ENCODE data around the gene APOH.
"Not testable (repeated sequence)": the region's sequence is repeated elsewhere in the genome, so short reads cannot be mapped to it uniquely, and the experiment has no call there.

Gene APOH

GRCh38 chr17:66228887-66229782 is at the start of gene APOH:
Gene APOH (minus strand): TSS chr17:66229415. CDS start chr17:66229379, 36 bp downstream.
- no peak for DNase-seq

DNA sequence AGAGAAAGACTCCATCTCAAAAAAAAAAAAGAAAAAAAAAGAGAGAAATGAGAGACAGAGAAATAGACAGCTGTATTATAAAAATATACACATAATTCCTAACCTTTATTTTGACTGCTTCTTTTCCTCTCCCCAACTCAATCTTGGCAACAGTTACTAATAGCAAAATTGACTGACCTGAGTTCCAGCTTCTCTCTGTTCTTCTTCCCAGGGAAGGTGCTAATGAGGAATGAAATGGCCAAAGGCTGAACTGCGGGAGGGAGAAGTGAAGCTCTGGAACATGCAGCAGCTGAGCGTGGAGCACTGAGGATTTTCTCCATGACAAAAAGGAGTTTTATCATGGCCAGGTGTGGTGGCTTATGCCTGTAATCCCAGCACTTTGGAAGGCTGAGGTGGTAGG is 48.0 kb upstream of the APOH start:
- DNase-seq: no peak

GRCh38 chr17:66276328-66276937 is 47.2 kb upstream of the APOH start:
- peak; percentile 35 for DNase-seq

DNA sequence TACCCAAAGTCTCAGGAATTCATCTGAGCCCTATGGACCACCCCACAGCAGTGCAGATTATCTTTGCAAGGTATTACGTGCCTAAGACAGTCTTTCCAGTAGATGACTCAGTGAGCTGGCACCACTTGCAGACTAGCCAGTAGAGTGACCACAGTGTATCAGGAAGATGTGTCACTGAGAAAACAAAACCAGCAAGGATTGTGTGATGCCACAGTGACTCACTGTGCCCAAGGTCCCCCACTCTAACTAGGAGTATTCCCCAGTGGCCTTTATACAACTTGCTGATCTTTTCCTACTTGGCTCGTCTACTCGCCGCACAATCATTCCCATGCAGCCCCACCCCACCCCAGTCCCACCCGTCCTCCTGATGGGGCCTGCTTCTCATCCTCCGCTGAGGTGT is 46.4 kb upstream of the APOH start:
- peak; percentile 89 for DNase-seq

- no peak for DNase-seq
Observed at GRCh38 chr17:66273586-66273848, 44.3 kb upstream of the APOH start.

DNA sequence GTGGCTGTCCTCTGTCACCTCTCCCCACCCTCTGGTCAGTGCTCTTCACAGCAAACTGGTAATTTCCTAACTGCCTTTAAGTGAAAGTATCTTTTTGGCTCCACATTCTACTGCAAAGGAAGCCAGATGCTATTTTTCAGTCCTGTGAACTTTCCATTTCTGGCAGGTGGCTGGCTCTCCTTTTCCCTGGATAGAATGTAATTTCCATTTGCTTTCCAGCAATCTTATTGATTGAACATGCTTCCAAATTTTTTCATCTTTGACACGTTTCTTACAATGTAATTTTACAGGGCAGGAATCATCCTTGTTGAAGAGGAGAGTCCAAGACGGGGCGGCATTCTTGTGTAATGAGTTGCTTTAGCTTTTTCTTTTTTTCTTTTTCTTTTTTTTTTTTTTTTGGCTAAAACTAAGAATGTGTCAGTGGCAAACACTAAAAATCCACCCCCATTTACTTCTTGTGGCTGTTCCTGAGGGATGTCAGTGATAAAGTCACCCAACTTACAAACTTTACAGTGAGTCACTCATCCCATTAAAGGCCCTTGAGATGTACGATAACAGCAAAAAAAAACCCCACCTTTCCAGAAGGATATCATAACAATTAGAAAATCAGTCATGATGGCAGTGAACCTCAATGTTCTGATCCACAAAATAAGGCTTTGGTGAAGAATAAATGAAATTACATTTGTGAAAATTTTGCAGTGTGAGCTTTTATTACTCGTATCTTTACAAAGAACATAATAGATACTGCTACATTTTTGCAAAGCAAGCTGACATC is 43.8 kb upstream of the APOH start:
- DNase-seq: peak; percentile 89

DNA sequence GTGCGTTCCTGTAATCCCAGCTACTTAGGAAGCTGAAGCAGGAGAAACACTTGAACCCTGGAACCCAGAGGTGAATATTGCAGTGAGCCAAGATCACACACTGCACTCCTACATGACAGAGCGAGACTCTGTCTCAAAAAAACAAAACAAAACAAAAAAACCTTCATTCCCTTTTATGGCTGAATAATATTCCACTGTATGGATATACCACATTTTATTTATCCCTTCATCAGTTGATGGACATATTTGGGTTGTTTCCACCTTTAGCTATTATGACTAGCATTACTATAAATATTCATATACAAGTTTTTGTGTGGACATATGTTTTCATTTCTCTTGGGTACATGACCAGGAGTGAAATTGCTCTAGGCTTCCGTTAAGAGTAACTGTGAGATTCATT is 42.3 kb upstream of the APOH start:
- DNase-seq: no peak

- DNase-seq: no peak
Observed at GRCh38 chr17:66270106-66270505, 40.9 kb upstream of the APOH start.

- DNase-seq: peak; percentile 93
Observed at GRCh38 chr17:66268247-66268927, 39.2 kb upstream of the APOH start.

GRCh38 chr17:66264696-66265095 is 35.5 kb upstream of the APOH start:
- no peak for DNase-seq

DNA sequence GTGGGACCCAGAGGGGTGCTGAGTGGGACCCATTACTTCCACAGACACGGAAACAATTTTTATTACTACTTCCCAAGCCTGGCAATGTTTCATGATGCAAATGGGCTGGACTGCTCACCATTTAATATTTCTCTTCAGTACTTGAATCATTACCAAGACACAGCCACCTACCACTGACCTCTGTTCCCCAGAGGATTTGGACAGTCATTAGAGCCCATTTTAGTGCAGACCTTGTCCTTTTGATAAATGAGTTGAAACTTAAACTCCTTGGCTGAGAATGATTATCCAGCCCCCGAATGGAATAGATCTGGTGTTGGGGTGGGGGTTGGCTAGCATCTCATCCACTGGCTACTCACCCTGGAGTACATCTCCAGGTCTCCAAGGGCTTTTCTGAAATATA is 33.6 kb upstream of the APOH start:
- no peak for DNase-seq

DNA sequence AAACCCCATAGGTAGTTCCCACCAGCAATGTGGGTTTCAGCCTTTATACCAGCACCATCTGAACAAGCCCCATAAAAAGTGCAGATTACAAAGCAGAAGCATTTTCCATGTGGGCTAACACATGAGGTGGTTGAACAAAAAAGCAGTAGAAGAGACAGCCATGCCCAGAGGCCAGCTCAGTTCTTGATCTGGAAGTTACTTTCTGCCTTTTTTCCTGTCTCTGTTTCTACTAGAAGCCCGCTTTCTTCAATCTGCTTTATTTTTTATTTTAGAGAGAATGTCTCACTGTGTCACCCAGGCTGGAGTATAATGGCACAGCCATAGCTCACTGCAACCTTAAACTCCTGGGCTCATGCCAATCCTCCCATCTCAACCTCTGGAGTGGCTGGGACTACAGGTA is 31.5 kb upstream of the APOH start:
- no peak for DNase-seq

GRCh38 chr17:66260275-66260674 is 31.1 kb upstream of the APOH start:
- DNase-seq: no peak

GRCh38 chr17:66255527-66255971 is 26.3 kb upstream of the APOH start:
- no peak for DNase-seq

GRCh38 chr17:66255112-66255511 is 25.9 kb upstream of the APOH start:
- DNase-seq: peak; percentile 83

DNA sequence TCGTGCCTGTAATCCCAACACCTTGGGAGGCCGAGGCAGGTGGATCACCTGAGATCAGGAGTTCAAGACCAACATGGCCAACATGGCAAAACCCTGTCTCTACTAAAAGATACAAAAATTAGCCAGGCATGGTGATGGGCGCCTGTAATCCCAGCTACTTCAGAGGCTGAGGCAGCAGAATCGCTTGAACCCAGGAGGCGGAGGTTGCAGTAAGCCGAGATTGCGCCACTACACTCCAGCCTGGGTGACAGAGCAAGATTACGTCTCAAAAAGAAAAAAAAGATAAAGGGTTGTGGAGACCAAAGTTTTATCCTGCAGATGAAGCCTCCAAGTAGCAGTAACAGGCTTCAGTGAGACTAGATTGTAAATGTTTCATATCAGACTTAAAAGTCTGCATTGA is 24.2 kb upstream of the APOH start:
- DNase-seq: not testable (repeated sequence)

DNA sequence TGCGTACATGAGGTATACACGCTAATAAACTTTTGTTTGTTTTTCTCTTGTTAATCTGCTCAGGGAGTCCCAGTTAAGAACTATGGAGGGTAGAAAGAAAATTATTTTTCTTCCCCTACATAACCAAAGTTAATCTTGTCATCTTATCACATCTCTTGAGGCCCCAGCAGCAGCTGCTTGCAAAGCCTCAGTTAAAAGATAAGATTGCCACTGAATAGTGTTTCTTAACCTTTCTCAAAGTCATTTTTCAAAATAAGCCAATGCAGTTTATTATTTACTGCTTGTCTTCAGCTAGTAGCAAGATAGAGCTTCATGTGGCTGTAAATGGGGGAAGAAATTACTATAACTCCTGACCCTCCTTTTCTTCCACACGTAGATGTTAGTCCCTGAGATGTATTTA is 21.5 kb upstream of the APOH start:
- no peak for DNase-seq

GRCh38 chr17:66248285-66248684 is 19.1 kb upstream of the APOH start:
- DNase-seq: no peak

GRCh38 chr17:66241839-66242238 is 12.6 kb upstream of the APOH start:
- DNase-seq: no peak

DNA sequence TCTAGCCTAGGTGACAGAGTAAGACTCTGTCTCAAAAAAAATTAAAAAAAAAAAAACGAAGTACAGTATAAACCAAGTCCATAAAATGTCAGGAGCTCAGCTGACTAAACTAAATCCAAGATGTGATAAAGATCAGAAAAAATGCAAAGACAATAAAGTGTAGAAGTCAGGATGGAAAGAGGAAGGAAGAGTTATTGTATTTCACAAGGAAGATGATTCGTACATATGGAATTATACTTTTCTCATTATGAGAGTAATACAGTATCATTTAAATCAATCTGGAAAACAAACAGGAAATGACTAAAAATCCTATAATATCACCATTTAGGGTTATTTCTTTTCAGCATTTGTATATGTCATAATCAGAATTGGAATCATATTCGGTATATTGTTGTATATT is 11.4 kb upstream of the APOH start:
- DNase-seq: peak; percentile 66

- no peak for DNase-seq
Observed at GRCh38 chr17:66240013-66240412, 10.8 kb upstream of the APOH start.

GRCh38 chr17:66235377-66235994 is 6.3 kb upstream of the APOH start:
- DNase-seq: no peak

- no peak for DNase-seq
Observed at GRCh38 chr17:66234611-66235010, 5.4 kb upstream of the APOH start.

All from fibroblast of upper back skin (primary cell).